Prostate gland (tissue), 2 donors: Measurements from ENCODE around the gene ARL15.

Experiments used
- CTCF ChIP-seq, 4 experiments: fragments of 200-600 bp in 2 of 4; fragments of 450-650 bp in 2 of 4; sonication (generic) in 2 of 4; IDR thresholded peaks; 1 replicate in 3 of 4; 2 replicates in 1 of 4; pipeline ENCODE4 v1.5.1; 2016 to 2019; ENCODE audit warnings: antibody characterized with exemption in 4 of 4, mild to moderate bottlenecking in 2 of 4, moderate library complexity in 2 of 4
- POLR2AphosphoS5 ChIP-seq: sonication (generic); formaldehyde crosslinking; IDR thresholded peaks from one replicate; pipeline ENCODE4 v1.6.1; 2017; ENCODE audit warnings: antibody characterized with exemption

- no peak for TF ChIP-seq POLR2AphosphoS5
- TF ChIP-seq CTCF (IDR thresholded peaks at IDR 0.05), result no peak
Observed at GRCh38 chr5:53932351-53932750, 378.0 kb downstream of the ARL15 start.
